Gastrocnemius medialis (tissue), 4 donors: ENCODE data around the gene RGS19. TPM values are rescaled to one million over a fixed set of nuclear protein-coding genes. Genes with fewer than 3 reads are reported as not detected.
A peak's percentile ranks its signal among the peaks of the same experiment; 100 is the strongest.

ENCODE experiments used
- ATAC-seq, 2 donors: fragments of 150-250 bp; one replicate each; pipeline ENCODE4 v1.9.1; 2016
- DNase-seq, 2 donors: peaks; one replicate each; pipeline ENCODE4 v3.0.0-alpha.2; 2019
- H3K27ac ChIP-seq, 4 donors: fragments of 200-600 bp; sonication (generic); 1 replicate in 1 of 4; 2 replicates in 3 of 4; pipeline ENCODE4 v1.5.1; 2016 to 2018; ENCODE audit warnings: mild to moderate bottlenecking in 2 of 4, moderate library complexity in 1 of 4
- H3K27me3 ChIP-seq, 3 donors: fragments of 200-600 bp; sonication (generic) in 2 of 3; 1 replicate in 1 of 3; 2 replicates in 2 of 3; pipeline versions ENCODE4 v1.5.1 to v1.6.0; 2016 to 2019; ENCODE audit warnings: mild to moderate bottlenecking in 1 of 3, moderate library complexity in 1 of 3
- H3K36me3 ChIP-seq, 2 donors: fragments of 200-600 bp; sonication (generic) in 1 of 2; one replicate each; pipeline ENCODE4 v1.5.1; 2017 to 2018
- H3K4me1 ChIP-seq, 2 donors: fragments of 200-600 bp; sonication (generic) in 1 of 2; one replicate each; pipeline ENCODE4 v1.5.1; 2016 to 2017; ENCODE audit warnings: mild to moderate bottlenecking in 2 of 2
- H3K4me3 ChIP-seq, 4 donors: fragments of 200-600 bp; sonication (generic) in 3 of 4; 1 replicate in 1 of 4; 2 replicates in 3 of 4; pipeline ENCODE4 v1.5.1; 2016 to 2019; ENCODE audit warnings: mild to moderate bottlenecking in 2 of 4
- H3K9me3 ChIP-seq, 3 donors: fragments of 200-600 bp; sonication (generic) in 2 of 3; 1 replicate in 1 of 3; 2 replicates in 2 of 3; pipeline ENCODE4 v1.5.1; 2016 to 2019
- CTCF ChIP-seq, 5 experiments: fragments of 450-650 bp in 3 of 5; fragments of 200-600 bp in 2 of 5; sonication (generic) in 2 of 5; IDR thresholded peaks in 4 of 5; conservative IDR thresholded peaks in 1 of 5; 1 replicate in 4 of 5; 2 replicates in 1 of 5; pipeline ENCODE4 v1.5.1; 2016 to 2019; ENCODE audit warnings: antibody characterized with exemption in 5 of 5, mild to moderate bottlenecking in 3 of 5, moderate library complexity in 3 of 5
- POLR2A ChIP-seq, 2 donors: fragments of 450-650 bp; IDR thresholded peaks; one replicate each; pipeline ENCODE4 v1.6.1; 2017; ENCODE audit warnings: antibody characterized with exemption in 2 of 2, mild to moderate bottlenecking in 2 of 2, moderate library complexity in 2 of 2
- in situ Hi-C, 4 donors: fragments of 200-750 bp; cut with MboI; loops; one replicate each; pipeline versions ENCODE4 v1.15.0 to v1.8.0; 2017; ENCODE audit warnings: low sequenced_read_pairs in 4 of 4
- intact Hi-C: fragments of 100-400 bp; cut with DNase I; formaldehyde crosslinking; loops from one replicate; pipeline ENCODE4 v1.15.1; 2023; ENCODE audit warnings: low total_unique reads
- total RNA-seq, 4 donors: library from RNA; depleted of rRNA; stranded (reverse); fragments of >200 nt; gene quantifications; one replicate each; pipeline versions ENCODE4 v1.1.0 to v1.2.3, GENCODE V29; 2016

RGS19 gene
- total RNA-seq, 4 donors from 2014 or later, result 0.92 to 7.7 (median 3.5) TPM

GRCh38 chr20:64104667-64105451 is 25.5 kb upstream of the RGS19 start:
- H3K27me3 ChIP-seq, result peaks cover 35 to 40% (median 36%) of the 10 kb centered on the region in 3 donors
- H3K27ac ChIP-seq, result no peak overlapping the region
- intact Hi-C loops (no loop called here), in situ Hi-C loops (no loop called here)
- DNase-seq (peak in 1 of 2 donors; percentile 4), ATAC-seq (no peak)
- no peak overlapping the region for H3K4me3 ChIP-seq
- no peaks in the 10 kb centered on the region for H3K36me3 ChIP-seq
- H3K4me1 ChIP-seq, result peaks cover 0 to 10% of the 10 kb centered on the region in 2 donors
- TF ChIP-seq POLR2A (IDR thresholded peaks at IDR 0.05), result no peak
- no peak for TF ChIP-seq CTCF (IDR thresholded peaks at IDR 0.05 in 4 of 5, conservative IDR thresholded peaks at IDR 0.05 in 1 of 5)
- no peaks in the 10 kb centered on the region for H3K9me3 ChIP-seq

GRCh38 chr20:64103871-64104666 is 24.8 kb upstream of the RGS19 start:
- no peak overlapping the region for H3K4me3 ChIP-seq
- no peaks in the 10 kb centered on the region for H3K36me3 ChIP-seq
- ATAC-seq (no peak), DNase-seq (peak in 1 of 2 donors; percentile 6)
- no peak overlapping the region for H3K27ac ChIP-seq
- peaks cover 35 to 43% (median 43%) of the 10 kb centered on the region in 3 donors for H3K27me3 ChIP-seq
- no peaks in the 10 kb centered on the region for H3K9me3 ChIP-seq
- H3K4me1 ChIP-seq, result peaks cover 0 to 10% of the 10 kb centered on the region in 2 donors
- TF ChIP-seq CTCF (IDR thresholded peaks at IDR 0.05 in 4 of 5, conservative IDR thresholded peaks at IDR 0.05 in 1 of 5) (no peak), POLR2A (IDR thresholded peaks at IDR 0.05) (no peak)
- in situ Hi-C loops, result no loop called here
- intact Hi-C loops, result no loop called here

- peak in 1 of 2 donors; percentile 4 for DNase-seq
- peaks cover 0 to 10% of the 10 kb centered on the region in 2 donors for H3K4me1 ChIP-seq
- no peak overlapping the region for H3K27ac ChIP-seq
- in situ Hi-C loops (no loop called here), intact Hi-C loops (no loop called here)
- H3K9me3 ChIP-seq, result no peaks in the 10 kb centered on the region
- peak overlapping the region in 2 of 4 donors; percentile 31 to 36 for H3K4me3 ChIP-seq
- peaks cover 35 to 49% (median 43%) of the 10 kb centered on the region in 3 donors for H3K27me3 ChIP-seq
- H3K36me3 ChIP-seq, result no peaks in the 10 kb centered on the region
- TF ChIP-seq POLR2A (IDR thresholded peaks at IDR 0.05) (no peak), CTCF (IDR thresholded peaks at IDR 0.05 in 4 of 5, conservative IDR thresholded peaks at IDR 0.05 in 1 of 5) (no peak)
- no peak for ATAC-seq
These were observed 23.5 kb upstream of the RGS19 start for GRCh38 chr20:64102647-64103354.

- DNase-seq, result peak in 1 of 2 donors; percentile 9
- intact Hi-C loops, result no loop called here
- peak in 1 of 2 donors; percentile 51 for ATAC-seq
These were observed 22.7 kb upstream of the RGS19 start for GRCh38 chr20:64101731-64102621.

More at GRCh38 chr20:64101731-64102621, 22.7 kb upstream of the RGS19 start:
- TF ChIP-seq CTCF (IDR thresholded peaks at IDR 0.05 in 4 of 5, conservative IDR thresholded peaks at IDR 0.05 in 1 of 5) (peak; percentile 15 to 69 (median 49)), POLR2A (IDR thresholded peaks at IDR 0.05) (no peak)
- in situ Hi-C loops, result no loop called here
- no peak overlapping the region for H3K27ac ChIP-seq
- peak overlapping the region; percentile 31 to 57 (median 36) for H3K4me3 ChIP-seq
- H3K36me3 ChIP-seq, result no peaks in the 10 kb centered on the region
- H3K27me3 ChIP-seq, result peaks cover 35 to 49% (median 43%) of the 10 kb centered on the region in 3 donors
- H3K4me1 ChIP-seq, result peaks cover 0 to 10% of the 10 kb centered on the region in 2 donors
- H3K9me3 ChIP-seq, result no peaks in the 10 kb centered on the region
